Heart right ventricle (tissue), 16 donors: Measurements from ENCODE around the gene RSPH1. TPM values are rescaled to one million over a fixed set of nuclear protein-coding genes. Genes with fewer than 3 reads are reported as not detected.

Experiments
- ATAC-seq, 8 donors: fragments of 200-7000 bp; cut with Tn5 transposase; one replicate each; pipeline ENCODE4 v1.9.1; 2020; ENCODE audit warnings: mild to moderate bottlenecking in 8 of 8, moderate library complexity in 8 of 8, moderate number of reproducible peaks in 1 of 8
- DNase-seq, 2 donors: peaks; one replicate each; pipeline ENCODE4 v3.0.0-alpha.2; 2020
- H3K27ac ChIP-seq, 10 donors: fragments of 200-600 bp; sonication (generic) in 2 of 10; one replicate each; pipeline versions ENCODE4 v1.5.0 to v1.8.0; 2020 to 2022; ENCODE audit warnings: mild to moderate bottlenecking in 3 of 10
- H3K27me3 ChIP-seq, 7 donors: fragments of 200-600 bp; one replicate each; pipeline ENCODE4 v1.8.0; 2021 to 2022; ENCODE audit warnings: mild to moderate bottlenecking in 2 of 7
- H3K36me3 ChIP-seq, 9 donors: fragments of 200-600 bp; sonication (generic) in 1 of 9; one replicate each; pipeline versions ENCODE4 v1.5.0 to v1.8.0; 2020 to 2022; ENCODE audit warnings: mild to moderate bottlenecking in 2 of 9
- H3K4me1 ChIP-seq, 9 donors: fragments of 200-600 bp; sonication (generic) in 1 of 9; one replicate each; pipeline versions ENCODE4 v1.5.0 to v1.8.0; 2020 to 2022; ENCODE audit warnings: mild to moderate bottlenecking in 4 of 9
- H3K4me3 ChIP-seq, 10 donors: fragments of 200-600 bp; sonication (generic) in 2 of 10; one replicate each; pipeline versions ENCODE4 v1.5.0 to v1.8.0; 2020 to 2022; ENCODE audit warnings: mild to moderate bottlenecking in 7 of 10, moderate library complexity in 2 of 10
- H3K9me3 ChIP-seq, 11 donors: fragments of 200-600 bp in 10 of 11; sonication (generic) in 2 of 11; one replicate each; pipeline versions ENCODE4 v1.5.0 to v1.8.0; 2013 to 2022; ENCODE audit warnings: mild to moderate bottlenecking in 2 of 11, control low read depth in 1 of 11, moderate library complexity in 1 of 11
- WGBS, 2 donors: extraction: QIAGEN DNeasy Blood & Tissue Kit; methylation state at CpG; one replicate each; pipeline ENCODE4 v1.1.7; 2013; ENCODE audit warnings: inconsistent platforms in 1 of 2; 5-methylcytosine and 5-hydroxymethylcytosine counted together
- intact Hi-C, 10 donors: fragments of 100-400 bp; cut with DNase I; formaldehyde crosslinking; loops; one replicate each; pipeline versions ENCODE4 v1.11.1 to v1.14.2; 2022
- polyA plus RNA-seq, 2 donors: library from polyadenylated mRNA; stranded (reverse); fragments of 200-250 nt; gene quantifications; one replicate each; pipeline ENCODE4 v1.2.3, GENCODE V29; 2013
- total RNA-seq, 10 donors: library from RNA; stranded (reverse); fragmentation: NEBNext Ultra II Directional in 3 of 10; extraction: Animal tissue kit (Norgen Biotek cat#: 25700) in 3 of 10; gene quantifications; one replicate each; pipeline versions ENCODE4 v1.2.1 to v1.2.4, GENCODE V29; 2021 to 2023
- TF ChIP-seq, protein P1 (sequence below), 9 donors: fragments of 200-600 bp; sonication (generic) in 2 of 9; IDR thresholded peaks; one replicate each; pipeline versions ENCODE4 v1.5.0 to v1.8.0; 2021 to 2022; ENCODE audit warnings: antibody characterized with exemption in 9 of 9, mild to moderate bottlenecking in 5 of 9, moderate library complexity in 1 of 9
- donor health status: Arrhythmogenic right ventricular cardiomyopathy.
- donor health status: ischemic (EF 13 %, LVEDD 7.1; RV severe dilation, severe dysfunction).
- donor health status: healthy with polysubstance abuse.
- donor health status: DM: no; HTN: yes; CAD: no.
- donor health status: DM: no; HTN: no; CAD: no.
- donor health status: ischemic (EF 25% LVEDD 6.9; RV normal size, moderate dysfunction).
- donor health status: ischemic (EF 25% LVEDD 5.7; RV mildly dilated, moderate dysfunction).
- donor health status: healthy.
- donor health status: DM: yes; HTN: yes; CAD: no.
- donor health status: Ischemic cardiomyopathy.
- donor health status: ischemic (EF 35%, LVEDD 5.7; RV mildly dilated, moderate dysfunction).
- donor health status: nonischemic (EF 11% LVEDD 7.7; RV severe dilation, severe dysfunction).
- donor health status: DM: yes; HTN: yes; CAD: no.
- donor health status: PGD.
- donor health status: ischemic (EF 29% LVEDD 5.4; RV normal size, mild dysfunction).
- donor health status: nonischemic (EF 23%, LVEDD 6.1; RV moderate dilation, normal function).

The RSPH1 gene
- total and polyA plus RNA-seq, 12 donors: 0.06 to 0.36 (median 0.20) TPM; not detected in 9

DNA sequence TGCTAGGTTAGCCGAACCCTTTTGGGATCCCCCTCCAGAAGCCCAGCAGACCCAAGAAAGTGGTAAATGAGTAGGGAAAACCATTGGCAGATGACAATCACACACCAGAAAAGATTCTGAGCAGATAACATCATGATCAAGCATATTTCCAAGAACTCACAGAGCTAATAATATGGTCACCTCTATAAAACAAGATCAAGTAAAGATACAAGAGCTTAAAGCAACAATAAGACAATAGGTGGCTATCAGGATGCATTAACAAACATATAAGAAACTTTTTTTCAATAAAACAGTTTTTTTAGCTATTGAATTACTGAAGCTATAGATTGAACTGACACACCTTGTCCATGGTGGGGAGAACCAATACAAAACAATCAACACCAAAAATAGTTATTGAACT lies 63.3 kb downstream of the RSPH1 start:
- DNase-seq: no peak

DNA sequence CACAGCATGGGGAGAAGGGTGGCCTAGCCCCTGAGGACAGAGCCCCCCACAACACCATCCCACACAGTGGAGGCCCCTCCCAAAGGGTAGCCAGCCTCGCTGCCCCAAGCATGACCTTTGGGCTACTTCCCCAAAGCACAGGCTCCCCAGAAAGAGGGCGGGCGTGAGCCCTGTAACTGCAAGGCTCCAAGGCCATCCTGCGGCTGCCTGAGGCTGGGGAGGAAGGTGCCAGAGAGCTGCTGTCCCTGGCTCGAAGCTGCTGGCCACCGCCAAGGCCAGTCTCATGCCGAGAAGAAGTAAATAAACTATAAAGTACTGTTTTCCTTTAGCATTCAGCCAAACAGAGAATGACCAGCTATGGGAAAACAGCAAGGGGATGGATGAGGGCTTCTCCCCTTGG lies 64.8 kb downstream of the RSPH1 start:
- Histone ChIP-seq H3K4me1 (peaks cover 0 to 7% (median 0%) of the 10 kb centered on the region in 9 donors), H3K27ac (no peak overlapping the region), H3K4me3 (no peak overlapping the region), H3K36me3 (no peaks in the 10 kb centered on the region), H3K27me3 (peaks cover 0 to 32% (median 19%) of the 10 kb centered on the region in 7 donors), H3K9me3 (peaks cover 0 to 20% (median 9%) of the 10 kb centered on the region in 11 donors)
- ATAC-seq: no peak
- WGBS, 2 donors: 66 to 76% methylated on average over 7 of the region's 7 CpGs
- no peak for DNase-seq
- intact Hi-C loops: loop anchor here in 1 of 10 donors (10.0 kb wide), 1 partner anchor 86 kb away; no protein-coding TSS in a partner anchor
- TF ChIP-seq, protein P1, sequence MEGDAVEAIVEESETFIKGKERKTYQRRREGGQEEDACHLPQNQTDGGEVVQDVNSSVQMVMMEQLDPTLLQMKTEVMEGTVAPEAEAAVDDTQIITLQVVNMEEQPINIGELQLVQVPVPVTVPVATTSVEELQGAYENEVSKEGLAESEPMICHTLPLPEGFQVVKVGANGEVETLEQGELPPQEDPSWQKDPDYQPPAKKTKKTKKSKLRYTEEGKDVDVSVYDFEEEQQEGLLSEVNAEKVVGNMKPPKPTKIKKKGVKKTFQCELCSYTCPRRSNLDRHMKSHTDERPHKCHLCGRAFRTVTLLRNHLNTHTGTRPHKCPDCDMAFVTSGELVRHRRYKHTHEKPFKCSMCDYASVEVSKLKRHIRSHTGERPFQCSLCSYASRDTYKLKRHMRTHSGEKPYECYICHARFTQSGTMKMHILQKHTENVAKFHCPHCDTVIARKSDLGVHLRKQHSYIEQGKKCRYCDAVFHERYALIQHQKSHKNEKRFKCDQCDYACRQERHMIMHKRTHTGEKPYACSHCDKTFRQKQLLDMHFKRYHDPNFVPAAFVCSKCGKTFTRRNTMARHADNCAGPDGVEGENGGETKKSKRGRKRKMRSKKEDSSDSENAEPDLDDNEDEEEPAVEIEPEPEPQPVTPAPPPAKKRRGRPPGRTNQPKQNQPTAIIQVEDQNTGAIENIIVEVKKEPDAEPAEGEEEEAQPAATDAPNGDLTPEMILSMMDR (IDR thresholded peaks at IDR 0.05): no peak

More for the DNA sequence above, 63.3 kb downstream of the RSPH1 start:
- Histone ChIP-seq H3K4me3 (no peak overlapping the region), H3K27ac (no peak overlapping the region), H3K27me3 (peaks cover 0 to 27% (median 14%) of the 10 kb centered on the region in 7 donors), H3K9me3 (peaks cover 0 to 26% (median 9%) of the 10 kb centered on the region in 11 donors), H3K36me3 (no peaks in the 10 kb centered on the region), H3K4me1 (no peaks in the 10 kb centered on the region)
- TF ChIP-seq, protein P1 (IDR thresholded peaks at IDR 0.05): no peak
- ATAC-seq: no peak
- WGBS, 2 donors: 46 to 82% methylated on average over 1 of the region's 1 CpG
- intact Hi-C loops: loop anchor here in 1 of 10 donors (10.0 kb wide), 1 partner anchor 88 kb away; no protein-coding TSS in a partner anchor

DNA sequence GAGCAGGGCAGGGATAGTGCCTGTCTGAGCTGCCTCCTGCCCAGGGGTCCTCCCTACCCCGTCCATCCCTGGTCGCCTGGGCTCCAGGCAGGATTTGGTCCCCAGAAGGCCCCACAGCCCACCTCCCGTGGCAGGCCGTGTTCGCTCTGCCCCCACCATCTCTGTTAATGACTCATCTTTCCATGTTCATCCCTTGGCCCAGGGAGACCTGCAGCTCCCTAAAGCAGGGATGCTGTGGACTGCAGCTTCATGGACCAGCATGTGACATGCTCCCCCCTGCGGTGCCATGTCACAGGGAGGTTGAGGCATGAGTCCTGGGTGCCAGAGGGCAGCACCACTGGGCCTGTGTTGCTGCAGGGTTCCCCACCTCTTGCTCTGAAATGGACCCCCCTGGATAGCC lies 65.5 kb downstream of the RSPH1 start:
- no peaks in the 10 kb centered on the region for H3K36me3 ChIP-seq
- no peak overlapping the region for H3K27ac ChIP-seq
- H3K9me3 ChIP-seq: peaks cover 0 to 20% (median 9%) of the 10 kb centered on the region in 11 donors
- TF ChIP-seq, protein P1 (IDR thresholded peaks at IDR 0.05): no peak
- WGBS, 2 donors: 83 to 87% methylated on average over 6 of the region's 6 CpGs
- intact Hi-C loops: loop anchor here in 1 of 10 donors (10.0 kb wide), 1 partner anchor 86 kb away; no protein-coding TSS in a partner anchor
- peaks cover 0 to 13% (median 0%) of the 10 kb centered on the region in 9 donors for H3K4me1 ChIP-seq
- H3K27me3 ChIP-seq: peaks cover 0 to 35% (median 19%) of the 10 kb centered on the region in 7 donors
- no peak for ATAC-seq
- no peak overlapping the region for H3K4me3 ChIP-seq
- no peak for DNase-seq

DNA sequence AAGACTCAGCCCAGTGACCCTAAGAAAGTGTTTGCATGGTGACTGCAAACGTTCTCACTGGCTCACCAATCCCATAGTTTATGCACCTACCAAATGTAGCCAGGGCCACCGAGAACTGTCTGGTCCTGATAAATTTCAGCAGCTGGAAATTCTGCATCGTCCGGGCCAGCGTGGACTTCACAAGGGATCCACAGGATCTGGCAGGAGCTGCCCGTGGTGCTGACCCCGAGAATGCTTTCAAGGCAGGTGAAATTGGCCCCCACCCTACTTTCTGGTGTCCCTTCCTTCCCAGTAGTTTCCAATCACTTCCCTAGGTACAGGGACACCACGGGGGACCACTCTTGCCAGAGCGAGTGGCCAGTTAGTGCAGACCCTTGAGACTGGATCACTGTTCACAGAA lies 66.2 kb downstream of the RSPH1 start:
- Histone ChIP-seq H3K4me1 (peaks cover 0 to 20% (median 0%) of the 10 kb centered on the region in 9 donors), H3K4me3 (no peak overlapping the region), H3K36me3 (no peaks in the 10 kb centered on the region), H3K27me3 (peaks cover 0 to 35% (median 16%) of the 10 kb centered on the region in 7 donors), H3K9me3 (peaks cover 0 to 20% (median 9%) of the 10 kb centered on the region in 11 donors), H3K27ac (no peak overlapping the region)
- 23 to 32% methylated on average over 9 of the region's 9 CpGs for WGBS, 2 donors
- ATAC-seq (no peak), DNase-seq (no peak)
- intact Hi-C loops: loop anchor here in 1 of 10 donors (10.0 kb wide), 1 partner anchor 85 kb away; no protein-coding TSS in a partner anchor
- TF ChIP-seq, protein P1 (IDR thresholded peaks at IDR 0.05): no peak
